HepG2 (cell line): ENCODE measurements around the gene LAPTM4A. TPM values are rescaled to one million over a fixed set of nuclear protein-coding genes. Genes with fewer than 3 reads are reported as not detected.
A peak's percentile ranks its signal among the peaks of the same experiment; 100 is the strongest.

Experiments used
- CEBPG ChIP-seq: IDR thresholded peaks from 2 replicates; pipeline ENCODE4 v1.6.1; 2016
- FOXA3 ChIP-seq: IDR thresholded peaks from 2 replicates; pipeline ENCODE4 v1.6.1; 2016; ENCODE audit warnings: missing genetic modification reagents, missing compliant biosample characterization
- MAFG ChIP-seq: sonication (generic); formaldehyde crosslinking; IDR thresholded peaks from 2 replicates; pipeline ENCODE4 v1.5.1; 2020; ENCODE audit warnings: mild to moderate bottlenecking, missing genetic modification reagents
- MED1 ChIP-seq: sonication (generic); formaldehyde crosslinking; IDR thresholded peaks from 2 replicates; pipeline ENCODE4 v1.4.0; 2020; ENCODE audit warnings: missing genetic modification reagents
- MTF1 ChIP-seq: sonication (generic); formaldehyde crosslinking; IDR thresholded peaks from 2 replicates; pipeline ENCODE4 v1.5.0; 2020; ENCODE audit warnings: missing genetic modification reagents
- NFATC3 ChIP-seq: sonication (generic); formaldehyde crosslinking; IDR thresholded peaks from 2 replicates; pipeline ENCODE4 v1.5.1; 2020; ENCODE audit warnings: mild to moderate bottlenecking, missing genetic modification reagents
- NFYB ChIP-seq: sonication (generic); formaldehyde crosslinking; IDR thresholded peaks from 2 replicates; pipeline ENCODE4 v1.4.0; 2020; ENCODE audit warnings: missing genetic modification reagents
- POGZ ChIP-seq: sonication (generic); formaldehyde crosslinking; IDR thresholded peaks from 2 replicates; pipeline ENCODE4 v1.4.0; 2020; ENCODE audit warnings: mild to moderate bottlenecking, missing genetic modification reagents
- POLR2A ChIP-seq, 2 experiments: IDR thresholded peaks; 2 replicates each; pipeline ENCODE4 v1.6.1; 2011; ENCODE audit warnings: low read depth in 2 of 2, low read length in 2 of 2, mild to moderate bottlenecking in 1 of 2, moderate library complexity in 1 of 2; ENCODE audit not compliant: insufficient read depth in 1 of 2
- RCOR2 ChIP-seq: IDR thresholded peaks from 2 replicates; pipeline ENCODE4 v1.6.1; 2016; ENCODE audit warnings: missing biosample characterization, missing genetic modification reagents
- WIZ ChIP-seq: sonication (generic); formaldehyde crosslinking; IDR thresholded peaks from 2 replicates; pipeline ENCODE4 v1.5.1; 2020; ENCODE audit warnings: mild to moderate bottlenecking, missing genetic modification reagents
- ZNF510 ChIP-seq: sonication (generic); formaldehyde crosslinking; IDR thresholded peaks from 2 replicates; pipeline ENCODE4 v1.4.0; 2020; ENCODE audit warnings: low read depth, mild to moderate bottlenecking, missing genetic modification reagents
- ZNF644 ChIP-seq: IDR thresholded peaks from 2 replicates; pipeline ENCODE4 v1.6.1; 2016; ENCODE audit warnings: low read depth
- ZSCAN31 ChIP-seq: sonication (generic); formaldehyde crosslinking; IDR thresholded peaks from 2 replicates; pipeline ENCODE4 v1.5.0; 2020; ENCODE audit warnings: low read depth, mild to moderate bottlenecking, missing genetic modification reagents
- polyA plus RNA-seq, 8 experiments: library from polyadenylated mRNA; depleted of rRNA in 3 of 8; stranded (reverse) in 7 of 8; unstranded in 1 of 8; fragments of >200 nt; fragmentation: Illumina TruSeq in 4 of 8; extraction: Trizol in 4 of 8; gene quantifications; 2 replicates each; pipeline versions ENCODE4 v1.2.1 to v1.2.3, GENCODE V29; 2011 to 2016; ENCODE audit warnings: low read depth in 4 of 8, missing spikeins in 1 of 8, mixed read lengths in 1 of 8; ENCODE audit not compliant: insufficient read depth in 1 of 8
- total RNA-seq, 5 experiments: library from RNA; depleted of rRNA; stranded (reverse); fragments of >200 nt; fragmentation: Illumina TruSeq; extraction: Trizol; gene quantifications; 2 replicates each; pipeline ENCODE4 v1.2.3, GENCODE V29; 2016; ENCODE audit warnings: low read depth in 1 of 5
- TF ChIP-seq, protein P1 (sequence below): sonication (generic); formaldehyde crosslinking; IDR thresholded peaks from 2 replicates; pipeline ENCODE4 v1.8.0; 2022; ENCODE audit warnings: missing genetic modification reagents, low read depth, mild to moderate bottlenecking, borderline replicate concordance
- TF ChIP-seq, protein P2 (sequence below): sonication (generic); formaldehyde crosslinking; IDR thresholded peaks from 2 replicates; pipeline ENCODE4 v1.4.0; 2020; ENCODE audit warnings: missing genetic modification reagents
- TF ChIP-seq, protein P3 (sequence below): sonication (generic); formaldehyde crosslinking; IDR thresholded peaks from 2 replicates; pipeline ENCODE4 v1.8.0; 2022; ENCODE audit warnings: missing genetic modification reagents, mild to moderate bottlenecking, moderate library complexity, borderline replicate concordance
- TF ChIP-seq, protein P4 (sequence below): sonication (generic); formaldehyde crosslinking; IDR thresholded peaks from 2 replicates; pipeline ENCODE4 v1.5.1; 2020; ENCODE audit warnings: mild to moderate bottlenecking, missing genetic modification reagents, moderate library complexity
- TF ChIP-seq, protein P5 (sequence below): sonication (generic); formaldehyde crosslinking; conservative IDR thresholded peaks from 2 replicates; pipeline ENCODE4 v1.4.0; 2020; ENCODE audit warnings: missing genetic modification reagents
- TF ChIP-seq, protein P6 (sequence below): IDR thresholded peaks from 2 replicates; pipeline ENCODE4 v1.6.1; 2016; ENCODE audit warnings: mild to moderate bottlenecking, missing biosample characterization, missing genetic modification reagents
- TF ChIP-seq, protein P7 (sequence below): sonication (generic); formaldehyde crosslinking; IDR thresholded peaks from 2 replicates; pipeline ENCODE4 v1.5.0; 2020; ENCODE audit warnings: missing genetic modification reagents

LAPTM4A gene
- total and polyA plus RNA-seq, 2 of the 13 experiments (the other 11 are each of a cell fraction or from before 2014, with no cell fraction given): 116 to 558 TPM

DNA sequence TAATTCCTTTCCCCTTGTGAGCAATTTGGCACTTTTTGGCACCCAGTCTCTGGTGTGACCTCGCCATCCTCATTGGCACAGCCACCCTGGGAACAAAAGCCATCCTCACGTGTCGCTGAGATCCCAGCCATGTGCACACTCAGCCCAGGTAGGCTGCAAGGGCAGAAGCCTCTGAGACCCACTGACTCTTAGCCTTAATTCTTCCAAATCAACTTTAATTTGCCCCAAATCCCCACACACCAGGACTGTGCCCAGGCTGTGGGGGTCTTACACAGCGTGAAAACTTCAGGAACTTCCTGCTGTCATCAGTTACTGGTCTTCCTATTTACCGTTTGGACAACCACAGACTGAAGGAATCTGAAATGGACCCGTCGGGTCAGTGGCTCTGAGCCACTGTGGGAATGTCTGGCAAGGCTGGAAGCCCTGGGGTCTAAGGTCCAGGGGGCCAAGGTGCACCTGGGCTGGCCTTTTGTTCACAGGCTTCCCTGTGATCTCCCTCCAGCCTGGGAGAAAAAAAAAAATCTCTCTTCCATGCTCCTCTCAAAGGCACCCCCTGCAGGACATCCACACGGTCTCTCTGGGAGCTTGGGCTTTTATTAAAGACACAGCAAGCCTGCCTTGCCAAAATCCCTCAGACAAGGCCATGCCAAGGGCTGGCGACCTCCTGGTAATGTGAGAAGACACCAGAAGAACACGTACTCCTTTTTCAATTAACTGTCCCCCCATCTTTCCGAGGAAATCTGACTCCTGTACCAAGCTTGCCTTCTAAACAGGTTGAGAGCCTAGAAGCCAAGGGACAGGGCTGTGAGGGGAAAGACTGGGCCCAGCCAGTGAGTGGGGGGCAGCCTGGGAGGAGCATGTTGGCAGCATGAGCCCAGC lies 42.1 kb upstream of the LAPTM4A start (continued):
- TF ChIP-seq NFYB (CRISPR knock-in tag): no peak
- TF ChIP-seq NFATC3 (CRISPR knock-in tag): 0 out of 2 replicates have a peak, but pooled peaks have one; percentile 12
- TF ChIP-seq, protein P1, sequence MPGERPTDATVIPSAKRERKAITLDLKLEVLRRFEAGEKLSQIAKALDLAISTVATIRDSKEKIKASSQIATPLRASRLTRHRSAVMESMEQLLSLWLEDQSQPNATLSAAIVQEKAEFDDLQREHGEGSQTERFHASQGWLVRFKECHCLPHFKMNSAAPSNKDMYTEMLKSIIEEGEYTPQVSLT (CRISPR knock-in tag): no peak
- TF ChIP-seq CEBPG (CRISPR knock-in tag): peak; percentile 28; the same call in 1 of the 2 replicates
- peak; percentile 78; the same call in 1 of the 2 replicates for TF ChIP-seq ZSCAN31 (CRISPR knock-in tag)
- TF ChIP-seq, protein P2, sequence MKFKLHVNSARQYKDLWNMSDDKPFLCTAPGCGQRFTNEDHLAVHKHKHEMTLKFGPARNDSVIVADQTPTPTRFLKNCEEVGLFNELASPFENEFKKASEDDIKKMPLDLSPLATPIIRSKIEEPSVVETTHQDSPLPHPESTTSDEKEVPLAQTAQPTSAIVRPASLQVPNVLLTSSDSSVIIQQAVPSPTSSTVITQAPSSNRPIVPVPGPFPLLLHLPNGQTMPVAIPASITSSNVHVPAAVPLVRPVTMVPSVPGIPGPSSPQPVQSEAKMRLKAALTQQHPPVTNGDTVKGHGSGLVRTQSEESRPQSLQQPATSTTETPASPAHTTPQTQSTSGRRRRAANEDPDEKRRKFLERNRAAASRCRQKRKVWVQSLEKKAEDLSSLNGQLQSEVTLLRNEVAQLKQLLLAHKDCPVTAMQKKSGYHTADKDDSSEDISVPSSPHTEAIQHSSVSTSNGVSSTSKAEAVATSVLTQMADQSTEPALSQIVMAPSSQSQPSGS: peak; percentile 82
- peak; percentile 41 to 53; a peak in 1 of 4 replicates for TF ChIP-seq POLR2A (IDR thresholded peaks at IDR 0.05; ENCODE audit: insufficient read depth in 1 of 2, low read depth in 2 of 2, low read length in 2 of 2)
- peak; percentile 72 for TF ChIP-seq FOXA3 (CRISPR knock-in tag)
- TF ChIP-seq MED1: peak; percentile 86
- TF ChIP-seq WIZ (CRISPR knock-in tag): no peak
- TF ChIP-seq MTF1 (CRISPR knock-in tag): no peak
- TF ChIP-seq, protein P3, sequence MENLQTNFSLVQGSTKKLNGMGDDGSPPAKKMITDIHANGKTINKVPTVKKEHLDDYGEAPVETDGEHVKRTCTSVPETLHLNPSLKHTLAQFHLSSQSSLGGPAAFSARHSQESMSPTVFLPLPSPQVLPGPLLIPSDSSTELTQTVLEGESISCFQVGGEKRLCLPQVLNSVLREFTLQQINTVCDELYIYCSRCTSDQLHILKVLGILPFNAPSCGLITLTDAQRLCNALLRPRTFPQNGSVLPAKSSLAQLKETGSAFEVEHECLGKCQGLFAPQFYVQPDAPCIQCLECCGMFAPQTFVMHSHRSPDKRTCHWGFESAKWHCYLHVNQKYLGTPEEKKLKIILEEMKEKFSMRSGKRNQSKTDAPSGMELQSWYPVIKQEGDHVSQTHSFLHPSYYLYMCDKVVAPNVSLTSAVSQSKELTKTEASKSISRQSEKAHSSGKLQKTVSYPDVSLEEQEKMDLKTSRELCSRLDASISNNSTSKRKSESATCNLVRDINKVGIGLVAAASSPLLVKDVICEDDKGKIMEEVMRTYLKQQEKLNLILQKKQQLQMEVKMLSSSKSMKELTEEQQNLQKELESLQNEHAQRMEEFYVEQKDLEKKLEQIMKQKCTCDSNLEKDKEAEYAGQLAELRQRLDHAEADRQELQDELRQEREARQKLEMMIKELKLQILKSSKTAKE (CRISPR knock-in tag): peak; percentile 81; the same call in 1 of the 2 replicates
- TF ChIP-seq, protein P4, sequence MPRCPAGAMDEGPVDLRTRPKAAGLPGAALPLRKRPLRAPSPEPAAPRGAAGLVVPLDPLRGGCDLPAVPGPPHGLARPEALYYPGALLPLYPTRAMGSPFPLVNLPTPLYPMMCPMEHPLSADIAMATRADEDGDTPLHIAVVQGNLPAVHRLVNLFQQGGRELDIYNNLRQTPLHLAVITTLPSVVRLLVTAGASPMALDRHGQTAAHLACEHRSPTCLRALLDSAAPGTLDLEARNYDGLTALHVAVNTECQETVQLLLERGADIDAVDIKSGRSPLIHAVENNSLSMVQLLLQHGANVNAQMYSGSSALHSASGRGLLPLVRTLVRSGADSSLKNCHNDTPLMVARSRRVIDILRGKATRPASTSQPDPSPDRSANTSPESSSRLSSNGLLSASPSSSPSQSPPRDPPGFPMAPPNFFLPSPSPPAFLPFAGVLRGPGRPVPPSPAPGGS (CRISPR knock-in tag): peak; percentile 35; the same call in 1 of the 2 replicates
- TF ChIP-seq, protein P5, sequence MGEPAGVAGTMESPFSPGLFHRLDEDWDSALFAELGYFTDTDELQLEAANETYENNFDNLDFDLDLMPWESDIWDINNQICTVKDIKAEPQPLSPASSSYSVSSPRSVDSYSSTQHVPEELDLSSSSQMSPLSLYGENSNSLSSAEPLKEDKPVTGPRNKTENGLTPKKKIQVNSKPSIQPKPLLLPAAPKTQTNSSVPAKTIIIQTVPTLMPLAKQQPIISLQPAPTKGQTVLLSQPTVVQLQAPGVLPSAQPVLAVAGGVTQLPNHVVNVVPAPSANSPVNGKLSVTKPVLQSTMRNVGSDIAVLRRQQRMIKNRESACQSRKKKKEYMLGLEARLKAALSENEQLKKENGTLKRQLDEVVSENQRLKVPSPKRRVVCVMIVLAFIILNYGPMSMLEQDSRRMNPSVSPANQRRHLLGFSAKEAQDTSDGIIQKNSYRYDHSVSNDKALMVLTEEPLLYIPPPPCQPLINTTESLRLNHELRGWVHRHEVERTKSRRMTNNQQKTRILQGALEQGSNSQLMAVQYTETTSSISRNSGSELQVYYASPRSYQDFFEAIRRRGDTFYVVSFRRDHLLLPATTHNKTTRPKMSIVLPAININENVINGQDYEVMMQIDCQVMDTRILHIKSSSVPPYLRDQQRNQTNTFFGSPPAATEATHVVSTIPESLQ: no peak
- TF ChIP-seq, protein P6, sequence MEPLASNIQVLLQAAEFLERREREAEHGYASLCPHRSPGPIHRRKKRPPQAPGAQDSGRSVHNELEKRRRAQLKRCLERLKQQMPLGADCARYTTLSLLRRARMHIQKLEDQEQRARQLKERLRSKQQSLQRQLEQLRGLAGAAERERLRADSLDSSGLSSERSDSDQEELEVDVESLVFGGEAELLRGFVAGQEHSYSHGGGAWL (CRISPR knock-in tag): peak; percentile 70; the same call in 1 of the 2 replicates
- TF ChIP-seq, protein P7, sequence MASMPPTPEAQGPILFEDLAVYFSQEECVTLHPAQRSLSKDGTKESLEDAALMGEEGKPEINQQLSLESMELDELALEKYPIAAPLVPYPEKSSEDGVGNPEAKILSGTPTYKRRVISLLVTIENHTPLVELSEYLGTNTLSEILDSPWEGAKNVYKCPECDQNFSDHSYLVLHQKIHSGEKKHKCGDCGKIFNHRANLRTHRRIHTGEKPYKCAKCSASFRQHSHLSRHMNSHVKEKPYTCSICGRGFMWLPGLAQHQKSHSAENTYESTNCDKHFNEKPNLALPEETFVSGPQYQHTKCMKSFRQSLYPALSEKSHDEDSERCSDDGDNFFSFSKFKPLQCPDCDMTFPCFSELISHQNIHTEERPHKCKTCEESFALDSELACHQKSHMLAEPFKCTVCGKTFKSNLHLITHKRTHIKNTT (CRISPR knock-in tag): no peak
- TF ChIP-seq ZNF510 (CRISPR knock-in tag): peak; percentile 53; the same call in 1 of the 2 replicates
- peak; percentile 89 for TF ChIP-seq RCOR2 (CRISPR knock-in tag)
- no peak for TF ChIP-seq MAFG (CRISPR knock-in tag)
- TF ChIP-seq ZNF644: peak; percentile 83
- peak; percentile 93 for TF ChIP-seq POGZ (CRISPR knock-in tag)
